GM23338 (cell line): ENCODE data around the gene HOXA10. TPM values are rescaled to one million over a fixed set of nuclear protein-coding genes. Genes with fewer than 3 reads are reported as not detected.

Source experiments
- ATAC-seq: fragments of 200-7000 bp; cut with Tn5 transposase; 3 replicates; pipeline ENCODE4 v1.9.1; 2020
- DNase-seq: peaks from one replicate; pipeline ENCODE4 v3.0.0-alpha.2; 2015; ENCODE audit warnings: low spot score
- H2AFZ ChIP-seq: fragments of 200-600 bp; sonication (generic); 2 replicates; pipeline ENCODE4 v1.8.0; 2016; ENCODE audit warnings: antibody characterized with exemption, mild to moderate bottlenecking, moderate library complexity
- H3F3A ChIP-seq: fragments of 200-600 bp; sonication (generic); replicated peaks from 2 replicates; pipeline ENCODE4 v1.8.0; 2017; ENCODE audit warnings: antibody characterized with exemption, mixed run types, low read depth
- H3K27ac ChIP-seq: fragments of 200-600 bp; sonication (generic); 2 replicates; pipeline ENCODE4 v1.6.1; 2016; ENCODE audit warnings: low read depth
- H3K27me3 ChIP-seq: fragments of 200-600 bp; sonication (generic); 2 replicates; pipeline ENCODE4 v1.8.0; 2016; ENCODE audit warnings: mild to moderate bottlenecking, mixed run types, moderate library complexity; ENCODE audit not compliant: insufficient read depth
- H3K36me3 ChIP-seq: fragments of 200-600 bp; sonication (generic); 2 replicates; pipeline ENCODE4 v1.8.0; 2016; ENCODE audit warnings: mild to moderate bottlenecking; ENCODE audit not compliant: insufficient read depth
- H3K4me1 ChIP-seq: fragments of 200-600 bp; sonication (generic); 2 replicates; pipeline ENCODE4 v1.8.0; 2016; ENCODE audit warnings: mild to moderate bottlenecking, moderate library complexity; ENCODE audit not compliant: insufficient read depth
- H3K4me2 ChIP-seq: fragments of 200-600 bp; sonication (generic); 2 replicates; pipeline ENCODE4 v1.7.1; 2017; ENCODE audit warnings: mixed run types
- H3K4me3 ChIP-seq: fragments of 200-600 bp; sonication (generic); 2 replicates; pipeline ENCODE4 v1.6.1; 2016; ENCODE audit warnings: mixed run types
- H3K79me2 ChIP-seq: fragments of 200-600 bp; sonication (generic); replicated peaks from 2 replicates; pipeline ENCODE4 v1.8.0; 2017; ENCODE audit warnings: mild to moderate bottlenecking; ENCODE audit not compliant: insufficient read depth
- H3K9me2 ChIP-seq: fragments of 200-600 bp; sonication (generic); 2 replicates; pipeline ENCODE4 v1.8.0; 2017; ENCODE audit not compliant: insufficient read depth
- H4K20me1 ChIP-seq: fragments of 200-600 bp; sonication (generic); replicated peaks from 2 replicates; pipeline ENCODE4 v1.8.0; 2017; ENCODE audit warnings: mild to moderate bottlenecking; ENCODE audit not compliant: insufficient read depth
- H3K27ac Mint-ChIP-seq: 2 replicates; pipeline ENCODE4 v1.8.0; 2020; ENCODE audit warnings: inconsistent platforms, mild to moderate bottlenecking, moderate library complexity, mixed read lengths
- H3K27me3 Mint-ChIP-seq: 3 replicates; pipeline ENCODE4 v1.8.0; 2022; ENCODE audit warnings: low read depth, mild to moderate bottlenecking, moderate library complexity, mixed read lengths, inconsistent platforms; ENCODE audit not compliant: insufficient read depth, poor library complexity
- H3K36me3 Mint-ChIP-seq: 3 replicates; pipeline ENCODE4 v1.8.0; 2021; ENCODE audit warnings: low read depth, mild to moderate bottlenecking, inconsistent platforms, moderate library complexity, mixed read lengths
- H3K4me1 Mint-ChIP-seq: 3 replicates; pipeline ENCODE4 v1.8.0; 2020; ENCODE audit warnings: mild to moderate bottlenecking, inconsistent platforms, mixed read lengths
- H3K4me3 Mint-ChIP-seq: 3 replicates; pipeline ENCODE4 v1.8.0; 2021; ENCODE audit warnings: moderate library complexity, mild to moderate bottlenecking, inconsistent platforms, mixed read lengths
- H3K9me3 Mint-ChIP-seq: 3 replicates; pipeline ENCODE4 v1.8.0; 2020; ENCODE audit warnings: moderate library complexity, mild to moderate bottlenecking, inconsistent platforms, mixed read lengths
- CREB1 ChIP-seq: fragments of 250-450 bp; sonication (Bioruptor Pico); IDR thresholded peaks from 2 replicates; pipeline ENCODE4 v1.5.0; 2020; ENCODE audit warnings: low read depth, mild to moderate bottlenecking, moderate library complexity
- EZH2 ChIP-seq: fragments of 200-600 bp; sonication (generic); IDR thresholded peaks from one replicate; pipeline ENCODE4 v1.8.0; 2017; ENCODE audit warnings: antibody characterized with exemption, mild to moderate bottlenecking, low read depth; ENCODE audit not compliant: unreplicated experiment
- EZH2phosphoT487 ChIP-seq: fragments of 200-600 bp; sonication (generic); IDR thresholded peaks from one replicate; pipeline ENCODE4 v1.8.1; 2018; ENCODE audit warnings: antibody characterized with exemption; ENCODE audit not compliant: unreplicated experiment
- POLR2AphosphoS5 ChIP-seq: IDR thresholded peaks from 2 replicates; pipeline ENCODE4 v1.6.1; 2016; ENCODE audit warnings: antibody characterized with exemption, low read depth
- ZNF331 ChIP-seq: fragments of 250-450 bp; sonication (Bioruptor Pico); IDR thresholded peaks from 2 replicates; pipeline ENCODE4 v1.5.0; 2020; ENCODE audit warnings: low read depth, mild to moderate bottlenecking, moderate library complexity
- polyA plus RNA-seq: library from polyadenylated mRNA; unstranded; fragments of >200 nt; fragmentation: Nextera tagmentation; extraction: Ambion mirVana; gene quantifications from 2 replicates; pipeline ENCODE4 v1.2.1, GENCODE V29; 2016
- total RNA-seq: library from RNA; depleted of rRNA; stranded (reverse); fragments of >200 nt; shearing (Covaris generic); gene quantifications from 2 replicates; pipeline ENCODE4 v1.2.3, GENCODE V29; 2014
- TF ChIP-seq, protein P1 (sequence below): IDR thresholded peaks from 2 replicates; pipeline ENCODE4 v1.6.1; 2016; ENCODE audit warnings: antibody characterized with exemption

HOXA10 gene
- total and polyA plus RNA-seq, 2 experiments from 2014 or later = not detected

- Histone ChIP-seq H3K4me1 (peaks cover 4% of the 10 kb centered on the region; the same call in 1 of the 2 replicates), H3K79me2 (no peaks in the 10 kb centered on the region), H3F3A (peaks cover 19% of the 10 kb centered on the region), H3K9me2 (no peaks in the 10 kb centered on the region), H3K4me3 (no peak overlapping the region), H3K27me3 (peaks cover 100% of the 10 kb centered on the region), H4K20me1 (peaks cover 48% of the 10 kb centered on the region), H3K36me3 (no peaks in the 10 kb centered on the region), H2AFZ (no peak overlapping the region), H3K4me2 (no peak overlapping the region), H3K27ac (no peak overlapping the region)
- H3K4me1 Mint-ChIP-seq = peaks cover 11% of the 10 kb centered on the region
- H3K27ac Mint-ChIP-seq = no peak overlapping the region
- H3K4me3 Mint-ChIP-seq = no peak overlapping the region; the same call in 2 of the 3 replicates
- ATAC-seq (no peak), DNase-seq (peak; percentile 46)
- peaks cover 12% of the 10 kb centered on the region; the same call in 2 of the 3 replicates for H3K9me3 Mint-ChIP-seq
- no peaks in the 10 kb centered on the region; the same call in 2 of the 3 replicates for H3K36me3 Mint-ChIP-seq
- TF ChIP-seq CREB1 (CRISPR knock-in tag) (no peak), EZH2phosphoT487 (peak; percentile 73), EZH2 (peak; percentile 97)
- peaks cover 99% of the 10 kb centered on the region for H3K27me3 Mint-ChIP-seq
These were observed 15.5 kb downstream of the HOXA10 start for GRCh38 chr7:27158436-27159265.

DNA sequence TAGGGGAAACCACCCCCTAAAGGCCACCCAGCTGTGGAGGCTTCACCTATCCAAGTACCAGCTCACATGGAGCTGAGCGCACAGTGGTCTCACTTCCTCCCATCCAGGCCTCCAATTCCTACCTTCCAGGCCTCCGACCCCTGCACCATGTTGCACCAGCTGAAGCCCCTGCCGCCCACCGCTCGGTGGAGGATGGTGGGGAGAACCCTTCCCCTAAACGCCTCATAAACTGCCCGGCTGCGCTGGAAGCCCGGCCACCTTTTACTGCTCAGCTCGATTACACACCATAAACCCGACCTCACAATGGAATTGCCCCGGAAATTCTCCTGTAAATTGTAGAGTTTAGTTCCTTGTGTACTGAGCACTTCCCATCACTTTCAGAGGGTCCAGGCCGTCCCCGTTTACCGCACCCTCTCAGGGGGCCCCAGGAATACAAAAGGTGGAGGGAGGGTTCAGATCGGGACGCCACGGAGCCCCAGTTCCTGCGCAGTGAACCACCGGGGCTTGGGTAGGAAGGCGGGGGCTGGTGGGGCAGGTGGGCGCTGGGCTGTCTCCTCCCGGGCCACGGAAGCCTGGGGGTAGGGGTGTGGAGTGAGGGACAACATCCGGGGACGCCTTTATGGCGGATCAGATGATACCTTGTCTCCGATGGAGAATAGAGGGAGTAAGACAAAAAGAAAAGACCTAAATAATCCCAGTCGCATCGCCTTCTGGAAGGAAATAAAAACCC, 16.3 kb downstream of the HOXA10 start:
- H3K4me1 Mint-ChIP-seq = peaks cover 11% of the 10 kb centered on the region
- no peaks in the 10 kb centered on the region for H3K79me2 ChIP-seq
- H4K20me1 ChIP-seq = peaks cover 50% of the 10 kb centered on the region
- no peak overlapping the region for H3K4me3 ChIP-seq
- peaks cover 99% of the 10 kb centered on the region for H3K27me3 Mint-ChIP-seq
- TF ChIP-seq EZH2phosphoT487 (peak; percentile 87), EZH2 (peak; percentile 92), POLR2AphosphoS5 (no peak)
- H3K9me3 Mint-ChIP-seq = peaks cover 12% of the 10 kb centered on the region; the same call in 2 of the 3 replicates
- H3K9me2 ChIP-seq = no peaks in the 10 kb centered on the region
- H3K36me3 ChIP-seq = no peaks in the 10 kb centered on the region
- no peak overlapping the region for H2AFZ ChIP-seq
- peaks cover 4% of the 10 kb centered on the region; the same call in 1 of the 2 replicates for H3K4me1 ChIP-seq
- H3K4me3 Mint-ChIP-seq = no peak overlapping the region; the same call in 2 of the 3 replicates
- H3K27me3 ChIP-seq = peaks cover 100% of the 10 kb centered on the region
- H3K27ac ChIP-seq = no peak overlapping the region
- no peak for DNase-seq
- no peak overlapping the region for H3K4me2 ChIP-seq
- ATAC-seq = no peak
- H3K36me3 Mint-ChIP-seq = no peaks in the 10 kb centered on the region; the same call in 2 of the 3 replicates
- peaks cover 24% of the 10 kb centered on the region for H3F3A ChIP-seq
- no peak overlapping the region for H3K27ac Mint-ChIP-seq

- Mint-ChIP-seq H3K4me3 (0 out of 3 replicates have a peak overlapping the region, but pooled peaks have one; percentile 14), H3K4me1 (peaks cover 11% of the 10 kb centered on the region), H3K9me3 (peaks cover 12% of the 10 kb centered on the region; the same call in 2 of the 3 replicates), H3K27me3 (peaks cover 99% of the 10 kb centered on the region), H3K27ac (no peak overlapping the region), H3K36me3 (no peaks in the 10 kb centered on the region; the same call in 2 of the 3 replicates)
- Histone ChIP-seq H3K4me2 (peak overlapping the region; percentile 83), H4K20me1 (peaks cover 45% of the 10 kb centered on the region), H2AFZ (no peak overlapping the region), H3K9me2 (no peaks in the 10 kb centered on the region), H3K79me2 (no peaks in the 10 kb centered on the region), H3K27me3 (peaks cover 100% of the 10 kb centered on the region), H3F3A (peaks cover 27% of the 10 kb centered on the region), H3K27ac (no peak overlapping the region), H3K4me1 (peaks cover 4% of the 10 kb centered on the region; the same call in 1 of the 2 replicates), H3K36me3 (no peaks in the 10 kb centered on the region), H3K4me3 (peak overlapping the region; percentile 56)
- DNase-seq (no peak), ATAC-seq (no peak; the same call in 2 of the 3 replicates)
- TF ChIP-seq, protein P1, sequence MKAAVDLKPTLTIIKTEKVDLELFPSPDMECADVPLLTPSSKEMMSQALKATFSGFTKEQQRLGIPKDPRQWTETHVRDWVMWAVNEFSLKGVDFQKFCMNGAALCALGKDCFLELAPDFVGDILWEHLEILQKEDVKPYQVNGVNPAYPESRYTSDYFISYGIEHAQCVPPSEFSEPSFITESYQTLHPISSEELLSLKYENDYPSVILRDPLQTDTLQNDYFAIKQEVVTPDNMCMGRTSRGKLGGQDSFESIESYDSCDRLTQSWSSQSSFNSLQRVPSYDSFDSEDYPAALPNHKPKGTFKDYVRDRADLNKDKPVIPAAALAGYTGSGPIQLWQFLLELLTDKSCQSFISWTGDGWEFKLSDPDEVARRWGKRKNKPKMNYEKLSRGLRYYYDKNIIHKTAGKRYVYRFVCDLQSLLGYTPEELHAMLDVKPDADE = no peak
- TF ChIP-seq EZH2 (peak; percentile 90), ZNF331 (CRISPR knock-in tag) (no peak)
These were observed 17.0 kb downstream of the HOXA10 start for GRCh38 chr7:27156916-27157701.
